ENCODE data around the gene POP4.

Gene POP4

GRCh38 chr19:29587059-29587458 lies 19.0 kb upstream of the POP4 start (continued):
- TF ChIP-seq ZNF280C (tag by site-specific recombination; IDR thresholded peaks at IDR 0.05) (no peak), ZBTB26 (tag by site-specific recombination; optimal IDR thresholded peaks at IDR 0.05) (no peak), ZNF514 (tag by site-specific recombination; IDR thresholded peaks at IDR 0.05) (no peak)

GRCh38 chr19:29587518-29587986 lies 18.5 kb upstream of the POP4 start:
- CTCF ChIA-PET: interaction anchor here (0.6 to 1.0 kb wide), 4 partner anchors 13 to 1791 kb away, joined by 3 to 4 read pairs (median 3); no protein-coding TSS in a partner anchor
- H3K4me1 ChIP-seq (ENCODE audit: control insufficient read depth, insufficient read depth, low read length): peaks cover 18% of the 10 kb centered on the region
- no peak overlapping the region for H3K27ac ChIP-seq (ENCODE audit: extremely low read depth, low read depth, low read length)
- H3K36me3 ChIP-seq (ENCODE audit: control insufficient read depth in 2 of 2, insufficient read depth in 1 of 2, low read length in 2 of 2): no peaks in the 10 kb centered on the region
- no peak overlapping the region for H3K4me3 ChIP-seq (ENCODE audit: low read depth, low read length)
- H3K9me3 ChIP-seq (ENCODE audit: control insufficient read depth, insufficient read depth, low read depth, low read length): peaks cover 2% of the 10 kb centered on the region
- POLR2A ChIA-PET: interaction anchor here (1.0 to 1.2 kb wide), 2 partner anchors 18 to 59 kb away, joined by 3 to 10 read pairs; partner anchors contain the start of gene POP4
- TF ChIP-seq ZNF843 (tag by site-specific recombination; IDR thresholded peaks at IDR 0.05) (0 out of 2 replicates have a peak, but pooled peaks have one; percentile 31), ZNF654 (tag by site-specific recombination; IDR thresholded peaks at IDR 0.05; ENCODE audit: low read depth) (no peak), ZNF324 (tag by site-specific recombination; IDR thresholded peaks at IDR 0.05) (peak; percentile 14; the same call in 1 of the 2 replicates), ZNF600 (tag by site-specific recombination; IDR thresholded peaks at IDR 0.05) (peak; percentile 89), ZNF354C (tag by site-specific recombination; IDR thresholded peaks at IDR 0.05; ENCODE audit: borderline replicate concordance, low read depth) (no peak), ZNF768 (tag by site-specific recombination; IDR thresholded peaks at IDR 0.05) (no peak), ZNF777 (tag by site-specific recombination; IDR thresholded peaks at IDR 0.05; ENCODE audit: borderline replicate concordance) (no peak), KLF17 (tag by site-specific recombination; IDR thresholded peaks at IDR 0.05) (peak; percentile 61; the same call in 1 of the 2 replicates), ZFP41 (tag by site-specific recombination; IDR thresholded peaks at IDR 0.05; ENCODE audit: borderline replicate concordance) (no peak), ZNF239 (tag by site-specific recombination; IDR thresholded peaks at IDR 0.05) (0 out of 2 replicates have a peak, but pooled peaks have one; percentile 32), ZFP3 (tag by site-specific recombination; IDR thresholded peaks at IDR 0.05; ENCODE audit: low read depth) (no peak), ZNF404 (tag by site-specific recombination; IDR thresholded peaks at IDR 0.05) (no peak), INSM2 (tag by site-specific recombination; IDR thresholded peaks at IDR 0.05) (peak; percentile 94), ZNF548 (tag by site-specific recombination; IDR thresholded peaks at IDR 0.05) (no peak), ZNF155 (tag by site-specific recombination; IDR thresholded peaks at IDR 0.05) (0 out of 2 replicates have a peak, but pooled peaks have one; percentile 11), SCRT2 (tag by site-specific recombination; IDR thresholded peaks at IDR 0.05) (no peak), ZBTB49 (tag by site-specific recombination; IDR thresholded peaks at IDR 0.05; ENCODE audit: low read depth) (no peak), ZNF624 (tag by site-specific recombination; IDR thresholded peaks at IDR 0.05) (no peak), ZBTB21 (tag by site-specific recombination; IDR thresholded peaks at IDR 0.05) (peak; percentile 81), ZNF335 (tag by site-specific recombination; conservative IDR thresholded peaks at IDR 0.05) (peak; percentile 83), ZFP37 (tag by site-specific recombination; IDR thresholded peaks at IDR 0.05) (no peak), ZBTB48 (tag by site-specific recombination; IDR thresholded peaks at IDR 0.05) (0 out of 2 replicates have a peak, but pooled peaks have one; percentile 18), ZNF677 (tag by site-specific recombination; IDR thresholded peaks at IDR 0.05) (no peak), GLI2 (tag by site-specific recombination; IDR thresholded peaks at IDR 0.05; ENCODE audit: borderline replicate concordance, low read depth) (no peak), PBX3 (CRISPR knock-in tag; IDR thresholded peaks at IDR 0.05) (no peak)

Measured in HEK293 (cell line).